Measurements from ENCODE around the gene CNGA2. TPM values are rescaled to one million over a fixed set of nuclear protein-coding genes. Genes with fewer than 3 reads are reported as not detected.

The CNGA2 gene
- total RNA-seq, 1 experiment from 2014 or later = not detected

DNA sequence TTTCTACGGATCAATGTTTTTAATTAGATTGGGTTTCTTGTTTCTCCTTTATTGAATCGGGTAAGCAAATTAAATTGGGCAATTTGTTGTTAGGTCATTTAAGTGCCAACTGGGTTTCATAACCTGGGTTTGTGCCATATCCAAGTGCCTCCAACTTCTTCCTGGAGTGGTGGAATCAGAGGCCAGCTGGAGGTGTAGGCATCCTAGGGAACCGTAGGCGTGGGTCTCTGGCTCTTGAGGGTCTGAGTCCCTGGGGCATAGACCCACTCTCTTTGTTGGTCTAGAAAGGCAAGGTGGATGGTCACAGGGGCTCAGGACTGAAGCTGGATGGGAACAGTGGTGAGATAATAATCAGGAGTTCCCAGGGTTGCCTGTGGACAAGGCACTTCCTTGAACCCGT lies 18.3 kb downstream of the CNGA2 start:
- no peak for DNase-seq (ENCODE audit: low spot score)

DNA sequence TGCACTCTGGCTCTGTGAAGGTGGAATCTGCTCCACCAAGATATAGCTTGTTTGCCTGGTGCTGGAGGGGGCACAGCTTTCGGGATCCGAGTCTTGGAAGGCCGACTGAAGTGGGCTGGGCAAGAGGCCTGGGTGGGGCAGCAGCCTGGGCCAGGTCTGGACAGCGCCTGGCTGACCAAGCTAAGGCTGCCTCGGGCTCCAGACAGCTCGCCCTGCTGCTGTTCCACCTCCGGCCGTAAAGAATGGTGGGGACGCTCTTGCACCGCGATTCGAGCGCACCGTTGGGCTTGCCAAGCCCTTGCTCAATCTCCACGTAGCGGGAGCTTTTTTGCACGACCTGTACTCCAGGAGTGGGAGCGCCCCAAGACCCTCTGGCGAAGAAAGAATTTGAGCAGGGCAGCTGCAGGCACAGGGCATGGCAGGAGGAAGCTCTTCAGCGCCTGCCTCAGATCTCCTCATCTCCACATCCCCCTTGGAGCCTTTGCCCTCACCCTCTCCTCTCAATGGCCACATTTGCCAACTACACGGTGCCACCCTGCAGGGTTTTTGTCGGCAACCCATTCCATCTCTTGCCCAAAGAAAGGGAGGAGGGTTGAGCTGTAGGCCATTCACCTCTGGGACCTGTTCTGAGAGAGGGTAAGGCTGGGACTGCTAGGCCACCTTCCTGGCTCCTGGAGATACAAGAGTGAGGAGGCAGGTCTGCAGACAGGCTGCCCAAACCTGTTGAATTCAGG lies 18.9 kb downstream of the CNGA2 start:
- DNase-seq (ENCODE audit: low spot score) = peak; percentile 60

DNA sequence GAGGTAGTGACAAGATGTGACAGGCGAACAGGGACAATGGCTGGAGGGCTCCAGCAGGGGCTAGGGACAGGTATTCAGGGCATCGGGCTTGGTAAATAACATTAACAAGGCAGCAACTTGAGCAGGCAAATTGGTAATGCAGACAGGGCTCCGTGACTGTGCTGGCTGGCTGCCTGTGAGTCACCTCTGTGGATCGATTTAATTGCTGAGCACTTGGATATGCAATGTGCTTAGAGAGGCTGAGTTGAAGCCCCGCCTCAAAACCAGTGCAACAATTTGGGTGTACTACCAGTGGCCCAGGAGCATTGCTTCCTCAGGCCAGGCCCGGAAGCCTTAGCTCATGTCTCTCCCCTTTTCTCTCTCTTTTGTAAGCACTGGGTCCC lies 19.5 kb downstream of the CNGA2 start:
- DNase-seq (ENCODE audit: low spot score) = peak; percentile 66

DNA sequence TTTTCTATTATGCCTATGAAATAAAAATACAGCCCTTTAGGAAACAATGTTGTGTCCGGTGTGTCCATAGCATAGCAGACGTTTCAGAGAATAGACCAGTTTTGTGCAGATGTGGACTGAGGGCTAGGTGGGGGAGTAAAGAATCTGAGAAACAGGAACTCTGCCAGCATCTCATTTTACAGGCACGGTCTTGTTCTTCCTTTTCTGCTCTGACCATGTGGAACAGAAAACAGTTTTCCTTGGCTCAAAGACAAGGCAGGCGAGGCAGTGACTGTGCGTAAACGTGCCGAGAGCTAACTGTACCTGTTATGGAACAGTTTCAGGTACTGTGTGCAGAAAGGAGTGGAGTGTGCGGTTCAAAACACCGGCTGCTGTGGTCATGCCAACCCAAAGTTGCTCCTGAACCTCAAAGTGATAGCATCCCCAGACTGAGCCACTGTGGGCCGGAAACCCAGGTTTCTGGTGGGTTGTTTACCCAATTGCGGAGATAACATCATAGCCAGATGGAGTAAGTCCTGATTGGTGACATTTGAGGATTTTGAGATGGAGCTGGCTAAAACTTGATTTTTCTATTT lies 20.2 kb downstream of the CNGA2 start:
- no peak for DNase-seq (ENCODE audit: low spot score)

DNA sequence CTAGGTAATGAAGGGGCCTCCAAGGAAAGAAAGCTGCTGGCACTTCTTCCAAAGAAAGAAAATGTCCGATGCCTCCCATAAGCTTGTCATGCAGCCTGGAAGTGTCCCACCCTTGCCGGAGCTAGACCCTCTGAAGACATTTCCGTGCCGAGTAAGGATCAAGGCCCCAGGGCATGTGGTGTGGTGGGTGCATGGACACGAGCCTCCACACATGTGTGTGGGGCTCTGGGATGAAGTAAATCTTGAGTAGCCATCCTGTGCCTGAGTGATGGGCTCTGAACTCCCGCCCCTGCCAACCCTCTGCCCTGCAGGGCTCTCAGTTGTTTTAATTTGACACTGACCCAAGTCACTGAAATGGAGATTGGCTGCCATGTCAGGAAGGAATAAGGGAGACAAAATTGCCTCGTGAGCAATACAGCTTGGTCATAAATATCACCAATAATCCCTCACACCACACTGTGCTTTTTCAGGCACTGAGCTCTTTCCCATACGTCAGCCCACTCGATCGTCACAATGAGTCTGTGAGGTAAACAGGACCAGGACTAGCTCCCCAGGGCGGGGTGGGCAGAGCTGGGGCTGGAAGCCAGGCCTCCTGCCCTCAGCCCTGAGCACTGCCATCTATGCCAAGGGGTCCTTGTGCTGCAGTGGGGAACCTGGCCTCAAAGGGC lies 24.6 kb downstream of the CNGA2 start:
- DNase-seq (ENCODE audit: low spot score) = no peak

DNA sequence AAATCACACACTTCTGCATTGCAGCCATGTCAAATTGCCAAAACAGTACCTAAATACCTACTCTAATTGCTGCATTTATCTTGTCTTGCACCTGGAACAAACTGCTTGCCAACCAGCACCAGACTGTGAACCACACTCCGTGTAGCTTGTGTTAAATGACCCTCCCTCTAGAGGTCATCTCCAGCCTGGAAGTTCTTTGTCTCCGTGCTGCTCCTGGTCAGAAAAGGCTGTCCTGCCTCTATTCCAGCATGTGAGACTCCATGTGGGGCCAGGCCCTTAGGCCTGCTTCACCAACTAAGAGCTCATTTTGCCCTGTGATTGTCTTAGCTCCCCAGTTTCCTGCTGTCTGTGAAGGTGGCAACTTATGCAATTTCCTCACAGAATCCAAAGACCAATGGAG lies 28.3 kb downstream of the CNGA2 start:
- no peak for DNase-seq (ENCODE audit: low spot score)

DNA sequence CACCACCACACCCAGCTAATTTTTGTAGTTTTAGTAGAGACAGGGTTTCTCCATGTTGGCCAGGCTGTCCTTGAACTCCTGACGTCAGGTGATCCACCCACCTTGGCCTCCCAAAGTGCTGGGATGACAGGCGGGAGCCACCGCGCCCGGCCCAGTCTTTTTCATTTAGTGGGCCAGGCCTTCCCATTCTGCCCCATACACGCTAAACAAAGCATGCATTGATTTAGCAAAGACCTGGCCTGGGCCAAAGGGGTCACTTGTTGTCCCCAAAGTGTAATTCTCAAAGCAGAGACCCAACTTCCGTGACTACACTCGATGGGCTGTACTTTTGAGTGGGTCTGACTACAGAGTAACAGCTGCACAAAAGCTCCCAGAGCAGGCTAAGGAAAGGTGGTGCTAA lies 29.2 kb downstream of the CNGA2 start:
- no peak for DNase-seq (ENCODE audit: low spot score)

DNA sequence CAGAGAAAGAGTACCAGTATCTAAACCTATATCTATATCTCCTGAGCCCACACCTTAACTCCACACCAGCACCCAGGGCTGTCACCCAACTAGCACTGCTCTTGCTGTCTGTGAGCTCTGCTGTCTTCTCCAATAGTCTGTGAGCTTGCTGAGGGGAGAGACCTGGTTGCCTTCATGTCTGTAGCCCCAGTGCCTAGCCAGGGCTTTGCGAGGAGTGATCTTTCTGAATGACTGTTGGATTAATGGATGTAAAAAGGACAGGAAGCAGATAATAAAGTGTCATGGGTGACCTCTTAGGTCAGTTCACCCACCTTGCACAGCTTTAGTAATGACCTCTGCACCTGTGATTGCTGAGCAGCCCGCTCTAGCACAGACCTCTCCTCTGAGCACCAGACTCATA lies 30.5 kb downstream of the CNGA2 start:
- no peak for DNase-seq (ENCODE audit: low spot score)

DNA sequence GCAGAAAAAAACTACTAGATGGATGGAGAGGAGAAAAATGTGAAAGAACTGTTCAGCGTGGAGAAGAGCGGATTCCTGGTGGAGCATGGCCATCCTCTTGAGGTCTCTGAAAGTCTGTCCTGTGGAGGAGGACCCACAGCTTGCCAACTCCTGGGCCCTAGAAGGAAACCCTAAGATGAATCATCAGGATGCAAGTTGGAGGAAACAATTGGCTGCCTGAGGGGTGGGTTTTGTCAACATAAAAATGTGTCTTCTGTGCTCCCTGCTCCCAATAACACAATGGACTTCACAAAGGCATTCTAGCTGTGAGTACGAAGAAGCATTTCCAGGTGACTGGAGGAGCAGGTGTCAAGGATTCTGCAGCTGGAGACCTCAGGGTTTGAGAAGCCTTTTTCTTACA lies 37.2 kb downstream of the CNGA2 start:
- no peak for DNase-seq (ENCODE audit: low spot score)

DNA sequence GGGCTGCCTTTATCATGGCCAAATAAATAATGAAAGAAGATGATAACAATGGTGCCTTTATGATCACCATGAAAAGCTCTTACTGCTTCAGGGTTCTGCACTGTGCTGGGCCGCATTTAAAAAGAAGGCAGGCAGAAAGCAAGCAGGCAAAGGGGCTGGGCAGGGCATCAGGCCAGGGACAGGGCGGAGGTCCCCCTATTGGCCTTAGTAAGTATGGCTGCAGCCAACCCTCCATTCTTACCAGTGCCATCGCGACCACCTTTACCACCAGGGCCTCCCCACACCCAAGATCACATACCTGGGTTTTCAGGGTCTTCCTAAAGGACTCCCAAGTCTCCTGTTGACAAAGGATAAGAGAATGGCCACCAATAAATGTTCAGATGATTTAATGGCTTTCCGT lies 38.9 kb downstream of the CNGA2 start:
- no peak for DNase-seq (ENCODE audit: low spot score)

DNA sequence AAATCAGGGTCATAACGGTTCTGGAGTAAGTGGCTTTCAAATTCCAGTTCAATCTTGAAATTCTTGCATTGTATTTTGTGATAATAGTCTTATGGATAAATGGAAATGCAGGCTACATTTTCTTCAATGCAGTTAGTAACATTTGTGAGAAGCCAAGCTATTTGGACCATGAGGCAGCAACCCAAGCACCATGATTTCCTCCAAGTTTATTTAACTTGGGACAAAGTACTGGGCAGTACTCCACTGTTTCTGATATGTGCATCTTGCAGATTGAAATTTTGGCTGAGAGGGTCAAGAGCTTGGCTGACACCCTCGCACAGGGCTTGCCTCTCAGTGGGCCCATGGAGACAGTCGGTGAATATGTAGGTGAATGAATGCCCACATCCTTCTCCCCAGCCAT lies 39.9 kb downstream of the CNGA2 start:
- DNase-seq (ENCODE audit: low spot score) = no peak

DNA sequence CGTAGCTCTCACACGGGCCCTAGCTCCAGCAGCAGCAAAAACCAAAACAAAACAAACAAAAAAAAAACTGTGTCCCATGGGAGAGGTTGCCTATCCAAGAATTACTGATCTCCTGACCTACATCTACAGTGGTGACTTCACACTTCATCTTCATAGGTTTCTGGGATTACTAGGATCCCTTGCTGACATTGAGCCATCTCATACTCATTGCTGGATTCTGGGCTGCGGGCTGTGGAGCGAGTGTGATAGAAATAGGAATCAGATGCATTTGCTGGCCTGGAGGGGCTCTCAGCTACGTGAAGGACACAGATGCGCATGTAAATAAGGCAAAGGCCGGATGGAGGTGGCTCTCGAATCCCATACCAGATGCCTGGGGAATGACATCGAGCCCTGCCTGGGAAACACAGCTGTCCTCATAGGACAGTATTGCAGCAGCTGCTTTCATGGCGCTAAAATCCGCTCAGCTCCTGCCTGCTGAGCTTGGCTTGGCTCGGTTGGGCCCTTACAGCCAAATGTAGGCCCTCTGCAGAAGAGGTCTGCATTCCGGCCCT lies 41.7 kb downstream of the CNGA2 start:
- no peak for DNase-seq (ENCODE audit: low spot score)

DNA sequence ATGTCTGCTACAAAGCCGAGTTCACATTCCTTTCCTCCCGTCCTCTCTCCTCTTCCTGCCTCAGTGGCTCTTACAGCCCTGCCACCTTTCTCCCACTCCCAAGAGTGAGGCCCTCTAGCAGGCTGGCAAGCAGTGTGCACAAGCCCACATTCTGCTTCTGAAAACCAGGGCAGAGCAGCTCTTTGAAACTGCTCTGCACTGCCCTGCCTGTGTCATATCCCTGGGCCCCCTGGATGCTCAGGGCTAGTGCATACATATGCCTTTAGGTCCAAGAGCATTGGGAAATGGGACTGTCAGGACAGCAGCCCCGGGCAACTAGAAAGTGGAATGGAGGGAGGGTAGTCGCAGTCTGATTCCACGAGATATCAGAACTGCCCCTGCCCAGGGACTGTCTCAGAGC lies 42.4 kb downstream of the CNGA2 start:
- no peak for DNase-seq (ENCODE audit: low spot score)

DNA sequence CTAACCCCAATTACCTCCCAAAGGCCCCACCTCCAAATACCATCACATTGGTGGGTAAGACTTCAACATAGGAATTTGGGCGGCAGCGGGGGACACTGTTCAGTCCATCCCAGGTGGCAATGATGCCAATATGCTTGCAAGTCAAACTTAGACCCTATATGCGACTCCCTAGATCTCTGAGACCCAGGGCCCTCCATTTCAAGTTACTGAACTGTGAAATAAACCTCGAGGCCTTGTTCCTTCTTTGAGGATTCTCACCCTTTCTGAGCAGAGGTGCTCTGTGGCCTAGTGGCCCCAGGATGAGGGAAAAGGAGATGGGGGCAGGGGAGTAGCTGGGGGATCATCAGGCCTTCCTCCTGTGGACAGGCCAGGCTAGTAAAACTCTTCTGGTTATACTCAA lies 44.7 kb downstream of the CNGA2 start:
- DNase-seq (ENCODE audit: low spot score) = no peak

DNA sequence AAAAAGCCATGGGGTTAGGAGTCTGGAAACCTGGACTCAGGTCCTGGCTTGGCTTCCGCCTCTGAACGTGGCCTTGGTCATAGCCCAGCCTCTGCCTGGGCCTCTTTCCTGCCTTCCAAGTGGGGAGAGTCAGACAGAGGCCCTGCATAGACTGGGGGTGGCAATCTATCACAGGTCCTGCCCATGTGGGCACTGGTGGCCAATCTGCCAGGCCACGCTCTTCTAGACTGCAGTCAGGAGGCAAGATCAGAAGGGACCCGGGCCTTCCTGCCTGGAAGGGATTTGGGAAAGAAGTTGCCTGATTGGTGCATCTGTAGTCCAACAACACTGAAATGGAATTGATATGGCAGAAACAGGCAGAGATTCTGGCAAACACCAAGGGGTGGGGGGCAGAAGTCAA lies 46.1 kb downstream of the CNGA2 start:
- DNase-seq (ENCODE audit: low spot score) = no peak

DNA sequence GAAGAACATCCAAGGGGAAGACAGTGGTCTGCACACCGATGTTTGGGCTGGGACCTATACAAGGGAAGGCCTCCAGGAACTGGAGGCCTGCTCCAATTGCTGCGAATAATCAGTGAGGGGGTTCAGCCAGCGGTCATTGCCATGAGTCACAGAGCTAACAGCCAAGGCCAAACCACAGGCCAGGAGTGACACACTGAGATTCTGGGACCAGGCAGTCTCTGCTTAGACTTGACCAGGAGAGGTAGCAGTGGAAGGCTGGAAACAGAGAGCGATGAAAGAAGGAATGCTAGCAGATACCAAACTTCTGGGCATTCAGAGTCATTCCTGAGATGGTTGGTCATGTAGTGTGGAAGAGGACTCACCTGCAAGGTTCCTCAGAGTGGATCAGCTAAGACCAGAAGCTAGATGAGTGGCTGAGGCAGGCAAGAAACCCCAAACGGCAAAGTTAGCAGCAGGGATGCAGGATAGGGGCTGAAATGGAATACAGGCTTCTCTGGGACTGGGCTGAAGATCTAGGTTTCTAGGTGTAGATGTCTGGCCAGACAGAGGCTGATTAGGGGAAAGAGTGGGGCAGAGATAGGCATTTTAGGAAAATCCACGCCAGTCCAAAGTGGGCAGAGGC lies 54.7 kb downstream of the CNGA2 start:
- peak; percentile 80 for DNase-seq (ENCODE audit: low spot score)

DNA sequence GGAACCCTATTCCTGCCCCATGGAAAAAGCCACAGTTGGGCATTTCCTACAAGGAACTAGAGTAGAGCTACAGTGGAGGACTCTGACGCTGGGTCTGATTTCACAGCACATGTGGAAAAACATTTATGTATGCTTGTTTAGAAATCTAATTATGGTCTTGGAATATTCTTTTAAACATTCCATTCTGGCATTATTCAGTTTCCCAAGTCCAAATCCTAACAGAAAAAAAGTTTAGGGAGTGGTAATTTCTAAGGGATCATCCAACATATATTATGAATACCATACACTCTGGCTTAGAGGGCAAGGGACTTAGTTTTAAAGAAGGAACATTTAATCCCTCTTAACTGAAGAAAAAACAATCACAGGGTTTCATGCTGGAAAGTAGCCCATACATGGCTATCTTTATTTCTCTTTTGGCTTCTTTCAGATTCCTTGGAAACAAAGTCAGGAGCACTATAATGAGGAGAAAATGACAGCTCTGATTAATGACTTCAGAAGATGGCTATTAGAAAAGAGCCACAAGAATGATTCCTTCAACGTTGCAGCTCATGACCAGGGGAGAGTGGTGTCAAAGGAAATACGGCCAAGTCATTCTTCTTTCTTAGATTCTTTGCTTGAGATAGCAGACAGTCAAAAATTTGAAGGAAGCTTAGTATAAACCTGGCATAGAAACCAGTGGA lies 56.1 kb downstream of the CNGA2 start:
- DNase-seq (ENCODE audit: low spot score) = no peak

DNA sequence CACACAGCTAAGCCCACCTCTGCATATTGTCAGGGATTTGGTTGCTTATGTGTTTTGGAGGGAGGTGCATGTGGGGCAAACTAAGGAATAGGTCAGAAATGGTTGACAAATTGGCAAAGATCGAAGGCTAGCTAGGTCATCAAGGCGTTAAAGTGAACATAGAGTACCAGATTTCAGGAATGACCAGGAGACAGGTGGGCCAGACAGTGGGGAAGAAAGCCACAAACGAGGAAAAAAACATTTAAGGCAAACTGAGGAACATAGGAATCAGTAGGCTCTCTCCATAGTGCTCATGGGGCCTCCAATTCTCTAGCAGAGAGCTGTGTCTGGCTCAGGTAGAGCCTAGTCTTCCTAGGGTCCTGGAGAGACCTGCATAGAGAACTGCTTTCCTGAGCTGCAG lies 57.4 kb downstream of the CNGA2 start:
- DNase-seq (ENCODE audit: low spot score) = no peak

DNA sequence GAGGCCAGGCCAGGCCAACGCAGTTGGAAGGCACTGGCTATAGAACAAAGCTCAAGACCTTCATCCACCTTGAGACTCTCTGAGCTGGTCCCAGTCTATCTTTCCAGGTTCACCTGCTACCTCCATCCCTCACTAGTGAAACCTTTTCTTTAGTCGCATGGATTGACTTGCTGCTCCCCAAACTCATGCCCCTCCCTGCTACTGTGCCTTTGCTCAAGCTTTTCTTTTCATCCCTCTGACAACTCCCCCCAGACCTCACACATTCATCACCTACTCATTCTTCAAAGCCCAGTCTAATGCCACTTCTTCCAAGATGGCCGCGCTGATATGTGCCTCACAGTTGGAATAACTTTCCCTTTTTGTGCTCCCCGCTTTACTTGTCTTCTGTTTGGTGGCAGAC lies 58.0 kb downstream of the CNGA2 start:
- no peak for DNase-seq (ENCODE audit: low spot score)

DNA sequence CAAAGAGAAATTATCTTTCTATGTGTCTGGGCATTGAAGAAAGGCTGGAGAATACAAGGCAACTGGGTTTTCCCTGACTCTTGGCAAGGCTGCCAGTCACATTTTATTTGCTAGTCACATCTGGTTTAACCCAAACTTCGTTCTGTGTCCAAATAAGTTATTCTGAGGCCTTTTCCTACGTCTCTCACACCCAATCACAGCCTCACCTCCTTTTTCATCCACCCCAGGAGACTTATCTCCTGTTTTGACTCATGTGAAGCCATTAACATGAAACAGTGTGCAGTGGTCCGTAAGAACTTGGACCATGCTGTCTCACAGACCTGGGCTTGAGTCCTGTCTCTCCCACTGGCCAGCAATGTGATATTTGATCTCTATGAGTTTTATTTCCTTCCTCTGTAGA lies 59.3 kb downstream of the CNGA2 start:
- no peak for DNase-seq (ENCODE audit: low spot score)
